RCC 7860 (cell line): ENCODE measurements around the gene N4BP2L2.

Experiments
- DNase-seq: peaks from one replicate; pipeline ENCODE4 v3.0.0-alpha.2; 2015; ENCODE audit warnings: low spot score
- FAIRE-seq: peaks from 2 replicates; lab custom pipeline; 2012; peaks lifted over from hg19 to GRCh38; lab: Jason Lieb, UNC

Gene N4BP2L2

DNA sequence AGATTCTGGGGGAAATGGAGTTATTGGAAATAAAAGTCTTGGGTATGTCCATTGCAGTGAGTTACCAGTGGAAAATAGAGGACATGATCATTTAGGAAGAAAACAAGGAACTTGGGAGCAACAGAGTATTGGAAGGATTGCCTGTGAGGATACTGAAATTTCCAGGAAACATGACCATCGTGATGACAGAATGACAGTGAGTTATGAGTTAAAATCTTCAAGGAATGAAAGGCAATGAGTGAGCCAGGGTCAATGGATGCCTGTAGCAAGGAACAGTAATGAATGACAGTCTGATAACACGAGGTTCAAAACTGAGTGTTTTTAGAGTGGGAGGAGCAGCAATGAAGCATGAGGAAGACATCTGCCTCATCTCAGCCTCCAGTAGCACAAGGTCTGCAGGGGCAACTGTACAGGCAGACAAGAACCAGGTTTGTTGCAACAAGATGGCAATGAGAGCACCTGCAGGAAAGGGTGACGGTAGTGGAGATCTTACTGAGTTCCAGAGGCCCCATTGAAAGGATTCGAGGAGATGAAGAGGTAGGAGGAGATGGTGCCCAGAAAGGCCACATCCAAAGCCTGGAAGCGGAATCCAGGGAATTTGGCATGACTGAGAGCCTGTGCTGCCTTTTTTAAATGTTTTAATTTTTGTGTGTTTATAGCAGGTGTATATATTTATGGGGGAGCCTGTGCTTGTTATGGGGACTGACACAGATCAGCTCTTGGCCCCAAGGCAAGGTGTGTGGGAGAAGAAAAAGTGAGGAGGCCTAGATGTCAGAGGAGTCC lies 154.6 kb downstream of the N4BP2L2 start:
- DNase-seq (no peak), FAIRE-seq (no peak)
